ENCODE results near the gene GPR75. TPM values are rescaled to one million over a fixed set of nuclear protein-coding genes. Genes with fewer than 3 reads are reported as not detected.
"Not testable (repeated sequence)": the region's sequence is repeated elsewhere in the genome, so short reads cannot be mapped to it uniquely, and the experiment has no call there.

The GPR75 gene
- total RNA-seq, 1 donor from 2014 or later = 1.6 TPM

GRCh38 chr2:53852532-53852931, 7.2 kb downstream of the GPR75 start:
- no peak for TF ChIP-seq CTCF (IDR thresholded peaks at IDR 0.05; ENCODE audit: insufficient read depth, low read length, poor library complexity, severe bottlenecking)
- Histone ChIP-seq H3K36me3 (ENCODE audit: control insufficient read depth, insufficient read depth, low read length) (no peaks in the 10 kb centered on the region), H3K4me3 (ENCODE audit: low read depth, low read length) (no peak overlapping the region), H3K27me3 (ENCODE audit: control insufficient read depth, insufficient read depth, low read length) (no peaks in the 10 kb centered on the region)
- no peak for DNase-seq (ENCODE audit: low read depth)

- DNase-seq (ENCODE audit: low read depth); H3K27me3 ChIP-seq (ENCODE audit: control insufficient read depth, insufficient read depth, low read length); H3K4me3 ChIP-seq (ENCODE audit: low read depth, low read length); H3K36me3 ChIP-seq (ENCODE audit: control insufficient read depth, insufficient read depth, low read length): not testable (repeated sequence)
Measured at GRCh38 chr2:53851052-53851757, 8.6 kb downstream of the GPR75 start.

GRCh38 chr2:53848062-53848461, 11.7 kb downstream of the GPR75 start:
- Histone ChIP-seq H3K36me3 (ENCODE audit: control insufficient read depth, insufficient read depth, low read length) (no peaks in the 10 kb centered on the region), H3K4me3 (ENCODE audit: low read depth, low read length) (no peak overlapping the region), H3K27me3 (ENCODE audit: control insufficient read depth, insufficient read depth, low read length) (no peaks in the 10 kb centered on the region)
- TF ChIP-seq CTCF (IDR thresholded peaks at IDR 0.05; ENCODE audit: insufficient read depth, low read length, poor library complexity, severe bottlenecking) = no peak
- no peak for DNase-seq (ENCODE audit: low read depth)

- no peaks in the 10 kb centered on the region for H3K27me3 ChIP-seq (ENCODE audit: control insufficient read depth, insufficient read depth, low read length)
- H3K4me3 ChIP-seq (ENCODE audit: low read depth, low read length) = no peak overlapping the region
- no peak for TF ChIP-seq CTCF (IDR thresholded peaks at IDR 0.05; ENCODE audit: insufficient read depth, low read length, poor library complexity, severe bottlenecking)
- no peaks in the 10 kb centered on the region for H3K36me3 ChIP-seq (ENCODE audit: control insufficient read depth, insufficient read depth, low read length)
- no peak for DNase-seq (ENCODE audit: low read depth)
Measured at GRCh38 chr2:53843595-53843994, 16.2 kb downstream of the GPR75 start.

- no peak for TF ChIP-seq CTCF (IDR thresholded peaks at IDR 0.05; ENCODE audit: insufficient read depth, low read length, poor library complexity, severe bottlenecking)
- no peak for DNase-seq (ENCODE audit: low read depth)
- Histone ChIP-seq H3K27me3 (ENCODE audit: control insufficient read depth, insufficient read depth, low read length) (no peaks in the 10 kb centered on the region), H3K4me3 (ENCODE audit: low read depth, low read length) (no peak overlapping the region), H3K36me3 (ENCODE audit: control insufficient read depth, insufficient read depth, low read length) (no peaks in the 10 kb centered on the region)
Measured at GRCh38 chr2:53842891-53843290, 16.9 kb downstream of the GPR75 start.

GRCh38 chr2:53841651-53842050, 18.1 kb downstream of the GPR75 start:
- not testable (repeated sequence) for DNase-seq (ENCODE audit: low read depth); H3K36me3 ChIP-seq (ENCODE audit: control insufficient read depth, insufficient read depth, low read length); H3K27me3 ChIP-seq (ENCODE audit: control insufficient read depth, insufficient read depth, low read length); H3K4me3 ChIP-seq (ENCODE audit: low read depth, low read length)

GRCh38 chr2:53840580-53840979, 19.2 kb downstream of the GPR75 start:
- TF ChIP-seq CTCF (IDR thresholded peaks at IDR 0.05; ENCODE audit: insufficient read depth, low read length, poor library complexity, severe bottlenecking) = no peak
- no peak for DNase-seq (ENCODE audit: low read depth)
- Histone ChIP-seq H3K36me3 (ENCODE audit: control insufficient read depth, insufficient read depth, low read length) (no peaks in the 10 kb centered on the region), H3K4me3 (ENCODE audit: low read depth, low read length) (no peak overlapping the region), H3K27me3 (ENCODE audit: control insufficient read depth, insufficient read depth, low read length) (no peaks in the 10 kb centered on the region)

GRCh38 chr2:53829980-53830290, 29.8 kb downstream of the GPR75 start:
- H3K36me3 ChIP-seq (ENCODE audit: control insufficient read depth, insufficient read depth, low read length); DNase-seq (ENCODE audit: low read depth); H3K27me3 ChIP-seq (ENCODE audit: control insufficient read depth, insufficient read depth, low read length); H3K4me3 ChIP-seq (ENCODE audit: low read depth, low read length): not testable (repeated sequence)

All from kidney epithelial cell (primary cell).